DND-41 (cell line): Measurements from ENCODE around the gene GPALPP1.

Experiments used
- EZH2 ChIP-seq: IDR thresholded peaks from 3 replicates; pipeline ENCODE4 v1.6.1; 2012; ENCODE audit warnings: borderline replicate concordance, low read depth, mild to moderate bottlenecking, moderate library complexity, low read length, inconsistent platforms; ENCODE audit not compliant: severe bottlenecking
- TF ChIP-seq, protein P1 (sequence below): IDR thresholded peaks from 2 replicates; pipeline ENCODE4 v1.5.1; 2012; ENCODE audit warnings: borderline replicate concordance, low read length, moderate library complexity, mild to moderate bottlenecking; ENCODE audit not compliant: poor library complexity, severe bottlenecking; ENCODE audit errors: extremely low read depth

GRCh38 chr13:45007823-45008222, 18.5 kb downstream of the GPALPP1 start:
- TF ChIP-seq, protein P1, sequence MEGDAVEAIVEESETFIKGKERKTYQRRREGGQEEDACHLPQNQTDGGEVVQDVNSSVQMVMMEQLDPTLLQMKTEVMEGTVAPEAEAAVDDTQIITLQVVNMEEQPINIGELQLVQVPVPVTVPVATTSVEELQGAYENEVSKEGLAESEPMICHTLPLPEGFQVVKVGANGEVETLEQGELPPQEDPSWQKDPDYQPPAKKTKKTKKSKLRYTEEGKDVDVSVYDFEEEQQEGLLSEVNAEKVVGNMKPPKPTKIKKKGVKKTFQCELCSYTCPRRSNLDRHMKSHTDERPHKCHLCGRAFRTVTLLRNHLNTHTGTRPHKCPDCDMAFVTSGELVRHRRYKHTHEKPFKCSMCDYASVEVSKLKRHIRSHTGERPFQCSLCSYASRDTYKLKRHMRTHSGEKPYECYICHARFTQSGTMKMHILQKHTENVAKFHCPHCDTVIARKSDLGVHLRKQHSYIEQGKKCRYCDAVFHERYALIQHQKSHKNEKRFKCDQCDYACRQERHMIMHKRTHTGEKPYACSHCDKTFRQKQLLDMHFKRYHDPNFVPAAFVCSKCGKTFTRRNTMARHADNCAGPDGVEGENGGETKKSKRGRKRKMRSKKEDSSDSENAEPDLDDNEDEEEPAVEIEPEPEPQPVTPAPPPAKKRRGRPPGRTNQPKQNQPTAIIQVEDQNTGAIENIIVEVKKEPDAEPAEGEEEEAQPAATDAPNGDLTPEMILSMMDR: no peak
- no peak for TF ChIP-seq EZH2
